H9 (cell line): ENCODE measurements around the gene ADGRD1. TPM values are rescaled to one million over a fixed set of nuclear protein-coding genes. Genes with fewer than 3 reads are reported as not detected.

Experiments used
- DNase-seq: peaks from one replicate; pipeline ENCODE4 v3.0.0-alpha.2; 2017
- H2AFZ ChIP-seq: one replicate; pipeline ENCODE4 v1.6.1; 2013; ENCODE audit warnings: mild to moderate bottlenecking, low read length, control low read depth, moderate library complexity
- H2AK5ac ChIP-seq: 2 replicates; pipeline ENCODE4 v1.6.1; 2013; ENCODE audit warnings: low read length, control low read depth, mixed read lengths; ENCODE audit not compliant: insufficient read length
- H2BK120ac ChIP-seq: one replicate; pipeline ENCODE4 v1.6.1; 2013; ENCODE audit warnings: low read depth, mild to moderate bottlenecking, low read length, control low read depth, inconsistent platforms; ENCODE audit not compliant: poor library complexity, severe bottlenecking
- H2BK12ac ChIP-seq: 2 replicates; pipeline ENCODE4 v1.6.1; 2013; ENCODE audit warnings: low read length, control low read depth, mixed read lengths, low read depth; ENCODE audit not compliant: insufficient read length
- H2BK15ac ChIP-seq: 2 replicates; pipeline ENCODE4 v1.6.1; 2013; ENCODE audit warnings: low read depth, low read length, control low read depth
- H2BK20ac ChIP-seq: one replicate; pipeline ENCODE4 v1.6.1; 2013; ENCODE audit warnings: low read depth, mild to moderate bottlenecking, low read length, control low read depth, inconsistent platforms; ENCODE audit not compliant: poor library complexity, severe bottlenecking
- H2BK5ac ChIP-seq: 2 replicates; pipeline ENCODE4 v1.6.1; 2013; ENCODE audit warnings: low read length, control low read depth, mixed read lengths; ENCODE audit not compliant: insufficient read length
- H3K14ac ChIP-seq: 2 replicates; pipeline ENCODE4 v1.6.1; 2013; ENCODE audit warnings: low read length, control low read depth; ENCODE audit not compliant: insufficient read depth
- H3K18ac ChIP-seq: 2 replicates; pipeline ENCODE4 v1.6.1; 2013; ENCODE audit warnings: low read depth, mild to moderate bottlenecking, mixed read lengths, low read length, control low read depth; ENCODE audit not compliant: insufficient read length
- H3K23ac ChIP-seq: 2 replicates; pipeline ENCODE4 v1.6.1; 2013; ENCODE audit warnings: low read length, control low read depth, mixed read lengths, low read depth; ENCODE audit not compliant: insufficient read length
- H3K23me2 ChIP-seq: 2 replicates; pipeline ENCODE4 v1.6.1; 2013; ENCODE audit warnings: low read depth, mild to moderate bottlenecking, mixed read lengths, low read length, control low read depth; ENCODE audit not compliant: insufficient read length, poor library complexity, severe bottlenecking
- H3K27ac ChIP-seq: 2 replicates; pipeline ENCODE4 v1.5.1; 2013; ENCODE audit warnings: low read length, control low read depth, mixed read lengths, low read depth; ENCODE audit not compliant: insufficient read length
- H3K27me3 ChIP-seq: 2 replicates; pipeline ENCODE4 v1.6.1; 2013; ENCODE audit warnings: low read length, control low read depth, inconsistent platforms; ENCODE audit not compliant: insufficient read depth
- H3K4ac ChIP-seq: 2 replicates; pipeline ENCODE4 v1.6.1; 2013; ENCODE audit warnings: low read depth, mild to moderate bottlenecking, control low read depth, inconsistent platforms, low read length, moderate library complexity
- H3K4me1 ChIP-seq: 2 replicates; pipeline ENCODE4 v1.6.1; 2013; ENCODE audit warnings: low read length, control low read depth, inconsistent platforms; ENCODE audit not compliant: insufficient read depth
- H3K4me2 ChIP-seq: 2 replicates; pipeline ENCODE4 v1.6.1; 2013; ENCODE audit warnings: low read length, control low read depth, mixed read lengths; ENCODE audit not compliant: insufficient read length, insufficient read depth
- H3K56ac ChIP-seq: 2 replicates; pipeline ENCODE4 v1.6.1; 2013; ENCODE audit warnings: low read depth, mild to moderate bottlenecking, mixed read lengths, low read length, control low read depth; ENCODE audit not compliant: insufficient read length
- H3K79me1 ChIP-seq: 2 replicates; pipeline ENCODE4 v1.6.1; 2013; ENCODE audit warnings: low read depth, mild to moderate bottlenecking, moderate library complexity, low read length, control low read depth, inconsistent platforms; ENCODE audit not compliant: insufficient read depth, poor library complexity, severe bottlenecking
- H3K79me2 ChIP-seq: 2 replicates; pipeline ENCODE4 v1.6.1; 2013; ENCODE audit warnings: low read length, control low read depth, inconsistent platforms; ENCODE audit not compliant: insufficient read depth
- H3K9ac ChIP-seq: 2 replicates; pipeline ENCODE4 v1.6.1; 2013; ENCODE audit warnings: low read length, control low read depth, mixed read lengths; ENCODE audit not compliant: insufficient read length; ENCODE audit errors: extremely low read depth
- H3K9me3 ChIP-seq: one replicate; pipeline ENCODE4 v1.6.1; 2013; ENCODE audit warnings: low read depth, low read length, inconsistent platforms; ENCODE audit not compliant: control insufficient read depth
- H3T11ph ChIP-seq: one replicate; pipeline ENCODE4 v1.6.1; 2013; ENCODE audit warnings: mild to moderate bottlenecking, low read length, control low read depth, inconsistent platforms
- H4K20me1 ChIP-seq: one replicate; pipeline ENCODE4 v1.6.1; 2013; ENCODE audit not compliant: control insufficient read depth, insufficient read length, insufficient read depth
- H4K5ac ChIP-seq: 2 replicates; pipeline ENCODE4 v1.6.1; 2013; ENCODE audit warnings: low read depth, mild to moderate bottlenecking, mixed read lengths, low read length, control low read depth; ENCODE audit not compliant: insufficient read length
- H4K8ac ChIP-seq: replicated peaks from 2 replicates; pipeline ENCODE4 v1.6.1; 2013; ENCODE audit warnings: low read length, control low read depth, mixed read lengths, low read depth; ENCODE audit not compliant: insufficient read length
- H4K91ac ChIP-seq: 2 replicates; pipeline ENCODE4 v1.6.1; 2013; ENCODE audit warnings: low read depth, mild to moderate bottlenecking, moderate library complexity, mixed read lengths, low read length, control low read depth; ENCODE audit not compliant: insufficient read length
- H3K27ac Mint-ChIP-seq, 3 experiments: 2 replicates in 2 of 3; 3 replicates in 1 of 3; pipeline ENCODE4 v1.8.0; 2020 to 2021; ENCODE audit warnings: mixed read lengths in 3 of 3, mild to moderate bottlenecking in 1 of 3, moderate library complexity in 1 of 3
- H3K27me3 Mint-ChIP-seq: 2 replicates; pipeline ENCODE4 v1.8.0; 2021; ENCODE audit warnings: low read depth, mild to moderate bottlenecking, moderate library complexity, mixed read lengths
- H3K36me3 Mint-ChIP-seq, 3 experiments: 2 replicates in 2 of 3; 3 replicates in 1 of 3; pipeline ENCODE4 v1.8.0; 2020 to 2021; ENCODE audit warnings: low read depth in 3 of 3, mixed read lengths in 3 of 3; ENCODE audit not compliant: insufficient read depth in 1 of 3
- H3K4me1 Mint-ChIP-seq, 2 experiments: 2 replicates each; pipeline ENCODE4 v1.8.0; 2020; ENCODE audit warnings: mixed read lengths in 2 of 2
- H3K4me3 Mint-ChIP-seq, 2 experiments: 2 replicates in 1 of 2; 3 replicates in 1 of 2; pipeline ENCODE4 v1.8.0; 2020 to 2021; ENCODE audit warnings: mild to moderate bottlenecking in 2 of 2, mixed read lengths in 2 of 2, moderate library complexity in 1 of 2
- H3K9me3 Mint-ChIP-seq, 2 experiments: 2 replicates in 1 of 2; 3 replicates in 1 of 2; pipeline ENCODE4 v1.8.0; 2020; ENCODE audit warnings: mild to moderate bottlenecking in 2 of 2, mixed read lengths in 2 of 2, moderate library complexity in 1 of 2
- WGBS: extraction: QIAGEN DNeasy Blood & Tissue Kit; methylation state at CpG from one replicate; pipeline ENCODE4 v1.1.7; 2013; ENCODE audit warnings: missing lambda C conversion rate, low lambda C conversion rate, mixed read lengths; ENCODE audit not compliant: insufficient read length; ENCODE audit errors: extremely low coverage; 5-methylcytosine and 5-hydroxymethylcytosine counted together
- total RNA-seq: library from RNA; stranded (reverse); gene quantifications from 2 replicates; pipeline ENCODE4 v1.2.1, GENCODE V29; 2021
- TF ChIP-seq, protein P1 (sequence below): fragments of 200-600 bp; sonication (generic); conservative IDR thresholded peaks from 3 replicates; pipeline ENCODE4 v1.8.0; 2021; ENCODE audit warnings: antibody characterized with exemption, mild to moderate bottlenecking

ADGRD1 gene
- total RNA-seq, 1 experiment from 2014 or later, result 0.52 TPM

DNA sequence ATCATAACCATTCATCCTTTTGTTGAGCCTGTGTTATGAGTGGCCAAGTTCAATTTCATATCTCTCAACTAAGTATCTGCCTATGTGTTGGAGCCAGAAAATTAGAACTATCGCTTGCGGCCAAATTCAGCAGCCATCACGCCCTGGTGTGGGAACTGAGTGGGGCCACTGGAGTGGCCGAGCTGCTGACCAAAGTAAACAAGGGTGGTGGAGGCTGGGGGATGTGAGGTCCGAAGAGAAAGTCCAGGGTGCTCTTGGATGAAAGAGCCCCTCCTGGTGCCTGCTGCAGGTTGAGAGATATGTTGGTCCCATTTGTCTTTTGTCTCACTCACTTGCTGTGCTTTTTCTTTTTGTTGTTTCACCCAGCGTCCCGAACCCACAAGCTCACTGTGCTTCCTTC, 14.9 kb downstream of the ADGRD1 start:
- no peaks in the 10 kb centered on the region for H3K9me3 ChIP-seq
- DNase-seq, result peak; percentile 8
- WGBS, result no CpG with 5 or more reads among the region's 7 CpGs

More for the DNA sequence above, 14.9 kb downstream of the ADGRD1 start:
- H3K36me3 Mint-ChIP-seq, result no peaks in the 10 kb centered on the region
- TF ChIP-seq, protein P1, sequence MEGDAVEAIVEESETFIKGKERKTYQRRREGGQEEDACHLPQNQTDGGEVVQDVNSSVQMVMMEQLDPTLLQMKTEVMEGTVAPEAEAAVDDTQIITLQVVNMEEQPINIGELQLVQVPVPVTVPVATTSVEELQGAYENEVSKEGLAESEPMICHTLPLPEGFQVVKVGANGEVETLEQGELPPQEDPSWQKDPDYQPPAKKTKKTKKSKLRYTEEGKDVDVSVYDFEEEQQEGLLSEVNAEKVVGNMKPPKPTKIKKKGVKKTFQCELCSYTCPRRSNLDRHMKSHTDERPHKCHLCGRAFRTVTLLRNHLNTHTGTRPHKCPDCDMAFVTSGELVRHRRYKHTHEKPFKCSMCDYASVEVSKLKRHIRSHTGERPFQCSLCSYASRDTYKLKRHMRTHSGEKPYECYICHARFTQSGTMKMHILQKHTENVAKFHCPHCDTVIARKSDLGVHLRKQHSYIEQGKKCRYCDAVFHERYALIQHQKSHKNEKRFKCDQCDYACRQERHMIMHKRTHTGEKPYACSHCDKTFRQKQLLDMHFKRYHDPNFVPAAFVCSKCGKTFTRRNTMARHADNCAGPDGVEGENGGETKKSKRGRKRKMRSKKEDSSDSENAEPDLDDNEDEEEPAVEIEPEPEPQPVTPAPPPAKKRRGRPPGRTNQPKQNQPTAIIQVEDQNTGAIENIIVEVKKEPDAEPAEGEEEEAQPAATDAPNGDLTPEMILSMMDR, result no peak
- Histone ChIP-seq H4K20me1 (no peaks in the 10 kb centered on the region), H3K4ac (no peak overlapping the region), H3T11ph (no peak overlapping the region), H3K14ac (no peak overlapping the region), H4K91ac (no peak overlapping the region), H3K9ac (no peak overlapping the region), H2BK15ac (no peak overlapping the region), H3K23ac (no peak overlapping the region), H3K27ac (no peak overlapping the region), H3K18ac (no peak overlapping the region), H3K27me3 (no peaks in the 10 kb centered on the region), H3K4me1 (no peaks in the 10 kb centered on the region), H3K4me2 (no peak overlapping the region), H4K5ac (no peak overlapping the region), H3K79me2 (no peaks in the 10 kb centered on the region), H2BK120ac (no peak overlapping the region), H4K8ac (no peak overlapping the region), H2BK12ac (no peak overlapping the region), H2BK20ac (no peak overlapping the region), H2AFZ (no peak overlapping the region), H3K56ac (no peak overlapping the region), H3K23me2 (no peaks in the 10 kb centered on the region), H2AK5ac (no peak overlapping the region), H2BK5ac (no peak overlapping the region), H3K79me1 (no peaks in the 10 kb centered on the region)
- H3K4me1 Mint-ChIP-seq, result no peaks in the 10 kb centered on the region
- H3K27me3 Mint-ChIP-seq, result no peaks in the 10 kb centered on the region; the same call in 1 of the 2 replicates
- no peak overlapping the region for H3K4me3 Mint-ChIP-seq
- no peaks in the 10 kb centered on the region for H3K9me3 Mint-ChIP-seq
- H3K27ac Mint-ChIP-seq, result no peak overlapping the region
